ENCODE data around the gene PTDSS2. TPM values are rescaled to one million over a fixed set of nuclear protein-coding genes. Genes with fewer than 3 reads are reported as not detected.

The PTDSS2 gene
- total and polyA plus RNA-seq, 9 of the 15 experiments (the other 6 are each of a cell fraction or from before 2014, with no cell fraction given), result 0.45 to 53.9 (median 17.2) TPM

DNA sequence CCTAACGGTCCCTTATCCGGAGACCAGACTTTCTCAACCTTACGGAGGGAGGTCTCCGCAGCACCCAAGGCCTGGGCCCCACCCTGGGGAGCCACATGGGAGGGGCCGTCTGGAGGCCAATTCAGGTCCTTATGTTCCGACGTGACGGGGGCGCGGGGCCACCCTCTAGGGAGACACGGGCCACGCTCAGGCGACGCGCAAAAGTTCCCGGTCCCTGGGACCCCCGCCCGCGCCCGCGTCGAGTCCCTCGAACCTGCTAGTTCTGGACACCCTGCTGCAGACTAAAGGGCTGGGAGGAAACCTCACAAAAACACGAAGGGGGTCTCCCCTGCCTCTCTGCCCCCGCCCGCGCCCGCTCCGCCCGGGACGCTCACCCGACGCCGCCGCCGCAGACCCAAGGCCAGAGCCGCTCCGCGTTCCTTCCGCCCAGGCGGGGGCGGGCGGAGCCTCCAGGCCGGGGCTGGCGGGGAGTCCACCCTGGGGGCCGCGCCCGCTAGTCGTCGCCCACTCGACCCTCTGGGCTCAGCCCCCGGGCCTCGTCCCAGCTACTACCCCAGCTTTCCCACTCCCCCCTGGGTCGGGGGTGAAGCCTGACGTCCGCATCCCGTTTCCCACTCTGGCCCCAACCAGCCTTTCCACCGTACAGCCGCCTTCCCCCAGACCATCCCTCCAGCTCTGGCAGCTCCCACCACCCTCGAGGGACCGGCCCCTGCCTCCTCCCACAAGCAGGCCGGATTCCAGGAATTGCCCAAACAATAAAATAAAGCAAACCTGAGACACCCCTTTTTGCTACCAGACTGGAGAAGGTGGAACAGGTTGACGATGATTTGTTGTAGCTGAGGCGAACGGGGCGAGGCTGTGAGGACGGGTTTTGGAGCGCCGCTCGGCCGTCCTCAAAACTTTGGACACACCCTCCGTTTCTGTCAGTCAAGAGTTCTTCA lies 54.2 kb downstream of the PTDSS2 start (continued):
- TF ChIP-seq, protein P1, sequence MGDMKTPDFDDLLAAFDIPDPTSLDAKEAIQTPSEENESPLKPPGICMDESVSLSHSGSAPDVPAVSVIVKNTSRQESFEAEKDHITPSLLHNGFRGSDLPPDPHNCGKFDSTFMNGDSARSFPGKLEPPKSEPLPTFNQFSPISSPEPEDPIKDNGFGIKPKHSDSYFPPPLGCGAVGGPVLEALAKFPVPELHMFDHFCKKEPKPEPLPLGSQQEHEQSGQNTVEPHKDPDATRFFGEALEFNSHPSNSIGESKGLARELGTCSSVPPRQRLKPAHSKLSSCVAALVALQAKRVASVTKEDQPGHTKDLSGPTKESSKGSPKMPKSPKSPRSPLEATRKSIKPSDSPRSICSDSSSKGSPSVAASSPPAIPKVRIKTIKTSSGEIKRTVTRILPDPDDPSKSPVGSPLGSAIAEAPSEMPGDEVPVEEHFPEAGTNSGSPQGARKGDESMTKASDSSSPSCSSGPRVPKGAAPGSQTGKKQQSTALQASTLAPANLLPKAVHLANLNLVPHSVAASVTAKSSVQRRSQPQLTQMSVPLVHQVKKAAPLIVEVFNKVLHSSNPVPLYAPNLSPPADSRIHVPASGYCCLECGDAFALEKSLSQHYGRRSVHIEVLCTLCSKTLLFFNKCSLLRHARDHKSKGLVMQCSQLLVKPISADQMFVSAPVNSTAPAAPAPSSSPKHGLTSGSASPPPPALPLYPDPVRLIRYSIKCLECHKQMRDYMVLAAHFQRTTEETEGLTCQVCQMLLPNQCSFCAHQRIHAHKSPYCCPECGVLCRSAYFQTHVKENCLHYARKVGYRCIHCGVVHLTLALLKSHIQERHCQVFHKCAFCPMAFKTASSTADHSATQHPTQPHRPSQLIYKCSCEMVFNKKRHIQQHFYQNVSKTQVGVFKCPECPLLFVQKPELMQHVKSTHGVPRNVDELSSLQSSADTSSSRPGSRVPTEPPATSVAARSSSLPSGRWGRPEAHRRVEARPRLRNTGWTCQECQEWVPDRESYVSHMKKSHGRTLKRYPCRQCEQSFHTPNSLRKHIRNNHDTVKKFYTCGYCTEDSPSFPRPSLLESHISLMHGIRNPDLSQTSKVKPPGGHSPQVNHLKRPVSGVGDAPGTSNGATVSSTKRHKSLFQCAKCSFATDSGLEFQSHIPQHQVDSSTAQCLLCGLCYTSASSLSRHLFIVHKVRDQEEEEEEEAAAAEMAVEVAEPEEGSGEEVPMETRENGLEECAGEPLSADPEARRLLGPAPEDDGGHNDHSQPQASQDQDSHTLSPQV (IDR thresholded peaks at IDR 0.05), result peak; percentile 64
- TF ChIP-seq RBM25 (IDR thresholded peaks at IDR 0.05; ENCODE audit: low read depth, low read length, severe bottlenecking) (no peak), TOE1 (IDR thresholded peaks at IDR 0.05; ENCODE audit: borderline replicate concordance) (no peak), TOE1 (CRISPR knock-in tag; IDR thresholded peaks at IDR 0.05; ENCODE audit: borderline replicate concordance, low read depth) (no peak), SAP30 (IDR thresholded peaks at IDR 0.05; ENCODE audit: borderline replicate concordance, insufficient read depth, low read depth, low read length, poor library complexity, severe bottlenecking) (peak; percentile 14), KDM1A (IDR thresholded peaks at IDR 0.05) (no peak), MECOM (CRISPR knock-in tag; IDR thresholded peaks at IDR 0.05) (no peak), HDAC8 (tag; IDR thresholded peaks at IDR 0.05) (no peak), PPARD (CRISPR knock-in tag; IDR thresholded peaks at IDR 0.05) (no peak)
- TF ChIP-seq, protein P2, sequence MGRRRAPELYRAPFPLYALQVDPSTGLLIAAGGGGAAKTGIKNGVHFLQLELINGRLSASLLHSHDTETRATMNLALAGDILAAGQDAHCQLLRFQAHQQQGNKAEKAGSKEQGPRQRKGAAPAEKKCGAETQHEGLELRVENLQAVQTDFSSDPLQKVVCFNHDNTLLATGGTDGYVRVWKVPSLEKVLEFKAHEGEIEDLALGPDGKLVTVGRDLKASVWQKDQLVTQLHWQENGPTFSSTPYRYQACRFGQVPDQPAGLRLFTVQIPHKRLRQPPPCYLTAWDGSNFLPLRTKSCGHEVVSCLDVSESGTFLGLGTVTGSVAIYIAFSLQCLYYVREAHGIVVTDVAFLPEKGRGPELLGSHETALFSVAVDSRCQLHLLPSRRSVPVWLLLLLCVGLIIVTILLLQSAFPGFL (CRISPR knock-in tag; IDR thresholded peaks at IDR 0.05), result 0 out of 2 replicates have a peak, but pooled peaks have one; percentile 45
- TF ChIP-seq, protein P3, sequence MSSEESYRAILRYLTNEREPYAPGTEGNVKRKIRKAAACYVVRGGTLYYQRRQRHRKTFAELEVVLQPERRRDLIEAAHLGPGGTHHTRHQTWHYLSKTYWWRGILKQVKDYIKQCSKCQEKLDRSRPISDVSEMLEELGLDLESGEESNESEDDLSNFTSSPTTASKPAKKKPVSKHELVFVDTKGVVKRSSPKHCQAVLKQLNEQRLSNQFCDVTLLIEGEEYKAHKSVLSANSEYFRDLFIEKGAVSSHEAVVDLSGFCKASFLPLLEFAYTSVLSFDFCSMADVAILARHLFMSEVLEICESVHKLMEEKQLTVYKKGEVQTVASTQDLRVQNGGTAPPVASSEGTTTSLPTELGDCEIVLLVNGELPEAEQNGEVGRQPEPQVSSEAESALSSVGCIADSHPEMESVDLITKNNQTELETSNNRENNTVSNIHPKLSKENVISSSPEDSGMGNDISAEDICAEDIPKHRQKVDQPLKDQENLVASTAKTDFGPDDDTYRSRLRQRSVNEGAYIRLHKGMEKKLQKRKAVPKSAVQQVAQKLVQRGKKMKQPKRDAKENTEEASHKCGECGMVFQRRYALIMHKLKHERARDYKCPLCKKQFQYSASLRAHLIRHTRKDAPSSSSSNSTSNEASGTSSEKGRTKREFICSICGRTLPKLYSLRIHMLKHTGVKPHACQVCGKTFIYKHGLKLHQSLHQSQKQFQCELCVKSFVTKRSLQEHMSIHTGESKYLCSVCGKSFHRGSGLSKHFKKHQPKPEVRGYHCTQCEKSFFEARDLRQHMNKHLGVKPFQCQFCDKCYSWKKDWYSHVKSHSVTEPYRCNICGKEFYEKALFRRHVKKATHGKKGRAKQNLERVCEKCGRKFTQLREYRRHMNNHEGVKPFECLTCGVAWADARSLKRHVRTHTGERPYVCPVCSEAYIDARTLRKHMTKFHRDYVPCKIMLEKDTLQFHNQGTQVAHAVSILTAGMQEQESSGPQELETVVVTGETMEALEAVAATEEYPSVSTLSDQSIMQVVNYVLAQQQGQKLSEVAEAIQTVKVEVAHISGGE (CRISPR knock-in tag; IDR thresholded peaks at IDR 0.05), result no peak
